Endothelial cell of umbilical vein (primary cell): ENCODE data around the gene FHIP2A. TPM values are rescaled to one million over a fixed set of nuclear protein-coding genes. Genes with fewer than 3 reads are reported as not detected.
A peak's percentile ranks its signal among the peaks of the same experiment; 100 is the strongest.

ENCODE experiments used
- BruUV-seq: library from RNA; stranded (reverse); fragments of 400-500 nt; replicated peaks from 2 replicates; lab custom pipeline; 2021; lab: Mats Ljungman, UMichigan
- CTCF ChIA-PET: fragments of 300-600, 350-600 bp; sonication (Branson Sonifier 250); formaldehyde crosslinking; loops from one replicate; lab custom pipeline; 2021; ENCODE audit warnings: antibody characterized with exemption, inconsistent platforms; lab: Charles Lee
- POLR2A ChIA-PET: fragments of 300-600, 350-600 bp; sonication (Branson Sonifier 250); formaldehyde crosslinking; loops from one replicate; lab custom pipeline; 2021; ENCODE audit warnings: antibody characterized with exemption, inconsistent platforms; lab: Charles Lee
- DNase-seq: peaks from one replicate; pipeline ENCODE4 v3.0.0-alpha.2; 2011; ENCODE audit warnings: low read depth, low spot score
- FAIRE-seq: peaks from 2 replicates; lab custom pipeline; 2011; peaks lifted over from hg19 to GRCh38; lab: Jason Lieb, UNC
- H2AFZ ChIP-seq: 2 replicates; pipeline ENCODE4 v1.6.0; 2012; ENCODE audit warnings: low read depth, low read length, control low read depth, inconsistent platforms
- H3K27ac ChIP-seq: 2 replicates; pipeline ENCODE4 v1.5.1; 2011; ENCODE audit warnings: low read depth, mild to moderate bottlenecking, control low read depth, low read length, moderate library complexity; ENCODE audit not compliant: insufficient read depth
- H3K27me3 ChIP-seq, 2 experiments: 2 replicates each; pipeline versions ENCODE4 v1.6.0 to v1.6.1; 2011; ENCODE audit warnings: low read length in 2 of 2, mixed read lengths in 1 of 2; ENCODE audit not compliant: control insufficient read depth in 2 of 2, insufficient read depth in 2 of 2
- H3K36me3 ChIP-seq, 2 experiments: 2 replicates in 1 of 2; 3 replicates in 1 of 2; pipeline ENCODE4 v1.5.1; 2011; ENCODE audit warnings: low read length in 2 of 2, mild to moderate bottlenecking in 1 of 2, moderate library complexity in 1 of 2; ENCODE audit not compliant: control insufficient read depth in 2 of 2, insufficient read depth in 2 of 2; ENCODE audit errors: extremely low read depth in 1 of 2
- H3K4me1 ChIP-seq: 3 replicates; pipeline ENCODE4 v1.5.1; 2011; ENCODE audit warnings: mild to moderate bottlenecking, low read length; ENCODE audit not compliant: control insufficient read depth, insufficient read depth; ENCODE audit errors: extremely low read depth
- H3K4me2 ChIP-seq: 2 replicates; pipeline ENCODE4 v1.6.1; 2011; ENCODE audit warnings: low read length, control low read depth, mixed read lengths; ENCODE audit not compliant: insufficient read depth
- H3K4me3 ChIP-seq, 3 experiments: fragments of 200-600 bp in 1 of 3; sonication (generic), shearing (Covaris generic) in 1 of 3; replicated peaks in 1 of 3; 2 replicates each; pipeline ENCODE4 v1.5.1; 2011 to 2016; ENCODE audit warnings: control low read depth in 3 of 3, low read length in 3 of 3, mild to moderate bottlenecking in 2 of 3, inconsistent platforms in 1 of 3, low read depth in 1 of 3, moderate library complexity in 1 of 3; ENCODE audit not compliant: insufficient read depth in 1 of 3
- H3K79me2 ChIP-seq: 2 replicates; pipeline ENCODE4 v1.6.0; 2012; ENCODE audit warnings: low read length, inconsistent platforms; ENCODE audit not compliant: control insufficient read depth, insufficient read depth
- H3K9ac ChIP-seq: replicated peaks from 2 replicates; pipeline ENCODE3; 2011; ENCODE audit warnings: low read length, control low read depth; ENCODE audit not compliant: insufficient read depth; ENCODE audit errors: extremely low read depth
- H3K9me1 ChIP-seq: replicated peaks from 3 replicates; pipeline ENCODE4 v1.6.0; 2011; ENCODE audit warnings: mild to moderate bottlenecking, low read length; ENCODE audit not compliant: control insufficient read depth, insufficient read depth; ENCODE audit errors: extremely low read depth
- H3K9me3 ChIP-seq: replicated peaks from 2 replicates; pipeline ENCODE4 v1.5.1; 2012; ENCODE audit warnings: low read length, inconsistent platforms; ENCODE audit not compliant: control insufficient read depth, insufficient read depth
- H4K20me1 ChIP-seq: replicated peaks from 2 replicates; pipeline ENCODE3; 2011; ENCODE audit warnings: mild to moderate bottlenecking, low read length; ENCODE audit not compliant: control insufficient read depth, insufficient read depth; ENCODE audit errors: extremely low read depth
- EZH2 ChIP-seq: IDR thresholded peaks from 2 replicates; pipeline ENCODE4 v1.6.1; 2012; ENCODE audit warnings: borderline replicate concordance, low read depth, mild to moderate bottlenecking, moderate library complexity, low read length, inconsistent platforms; ENCODE audit not compliant: severe bottlenecking
- FOS ChIP-seq: IDR thresholded peaks from 2 replicates; pipeline ENCODE4 v1.6.1; 2011; ENCODE audit warnings: mild to moderate bottlenecking, low read length, moderate library complexity, borderline replicate concordance; ENCODE audit not compliant: insufficient read depth
- GATA2 ChIP-seq: IDR thresholded peaks from 2 replicates; pipeline ENCODE4 v1.7.0; 2011; ENCODE audit warnings: low read depth, mild to moderate bottlenecking, moderate library complexity, mixed read lengths, low read length; ENCODE audit not compliant: insufficient read length, insufficient read depth
- JUN ChIP-seq: IDR thresholded peaks from 2 replicates; pipeline ENCODE4 v1.6.1; 2011; ENCODE audit warnings: borderline replicate concordance, low read depth; ENCODE audit not compliant: insufficient read length, insufficient read depth
- MYC ChIP-seq: IDR thresholded peaks from one replicate; pipeline ENCODE4 v1.6.1; 2011; ENCODE audit warnings: mild to moderate bottlenecking, low read depth, low read length
- POLR2AphosphoS5 ChIP-seq: IDR thresholded peaks from 2 replicates; pipeline ENCODE4 v1.6.1; 2012; ENCODE audit warnings: low read depth, mild to moderate bottlenecking, control low read depth, low read length, moderate library complexity; ENCODE audit not compliant: insufficient read depth
- dilution Hi-C: fragments of 300-500 bp; cut with MboI; formaldehyde crosslinking; loops from one replicate; pipeline ENCODE4 v1.15.0; 2019; ENCODE audit warnings: low sequenced_read_pairs; ENCODE audit not compliant: extremely low pct_ligation_motif_present
- intact Hi-C: fragments of 100-400 bp; cut with micrococcal nuclease; formaldehyde crosslinking; loops from one replicate; pipeline ENCODE4 v1.10.0; 2022
- polyA plus RNA-seq, 4 experiments: library from polyadenylated mRNA; depleted of rRNA in 3 of 4; stranded (reverse) in 3 of 4; unstranded in 1 of 4; fragments of >200 nt; gene quantifications; 2 replicates each; pipeline versions ENCODE4 v1.2.1 to v1.2.3, GENCODE V29; 2011 to 2012; ENCODE audit warnings: missing spikeins in 1 of 4
- total RNA-seq: library from RNA; stranded (reverse); gene quantifications from 2 replicates; pipeline ENCODE4 v1.2.3, GENCODE V29; 2021
- TF ChIP-seq, protein P1 (sequence below), 2 donors: IDR thresholded peaks; 1 replicate in 1 of 2; 2 replicates in 1 of 2; pipeline ENCODE4 v1.5.1; 2011; ENCODE audit warnings: low read length in 2 of 2, mild to moderate bottlenecking in 2 of 2, moderate library complexity in 2 of 2, control low read depth in 1 of 2, inconsistent platforms in 1 of 2, low read depth in 1 of 2; ENCODE audit not compliant: insufficient read depth in 1 of 2; ENCODE audit errors: extremely low read depth in 1 of 2
- TF ChIP-seq, protein P2 (sequence below): IDR thresholded peaks from 2 replicates; pipeline ENCODE4 v1.6.1; 2011; ENCODE audit not compliant: insufficient read depth, insufficient read length

The FHIP2A gene
- total and polyA plus RNA-seq, 2 donors (not counting 3 experiments of a cell fraction or from before 2014, with no cell fraction given): 13.3 to 39.6 TPM

DNA sequence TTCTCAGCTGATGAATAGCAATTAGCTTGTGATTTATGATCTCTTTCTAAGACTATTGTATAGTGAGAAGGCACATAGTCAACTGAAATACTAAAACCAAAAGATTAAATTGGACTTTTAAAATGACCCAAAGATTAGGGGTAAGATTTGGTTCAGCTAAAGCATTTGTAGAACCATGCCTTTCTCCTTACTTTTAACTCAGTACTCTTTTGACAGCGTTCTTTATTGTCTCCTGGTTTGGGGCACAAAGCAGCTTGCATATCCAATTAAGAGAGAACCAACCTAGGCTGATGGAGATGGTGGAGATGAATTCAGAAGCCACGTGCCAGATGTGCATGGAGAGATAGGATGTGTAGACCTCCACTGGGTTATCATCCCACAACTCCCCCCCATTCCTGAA, 45.8 kb downstream of the FHIP2A start:
- peaks cover 0 to 3% of the 10 kb centered on the region in 2 experiments for H3K36me3 ChIP-seq
- no peak overlapping the region for H2AFZ ChIP-seq
- no peaks in the 10 kb centered on the region for H3K27me3 ChIP-seq
- H4K20me1 ChIP-seq: no peaks in the 10 kb centered on the region
- DNase-seq: no peak
- no peak overlapping the region for H3K27ac ChIP-seq
- peaks cover 23% of the 10 kb centered on the region for H3K4me1 ChIP-seq
- dilution Hi-C loops: no loop called here
- no peaks in the 10 kb centered on the region for H3K9me1 ChIP-seq
- H3K4me3 ChIP-seq: no peak overlapping the region
- ChIA-PET CTCF (interaction anchor here (0.9 to 3.7 kb wide), 4 partner anchors 9 to 45 kb away, joined by 3 to 24 read pairs (median 4); partner anchors contain the start of gene FHIP2A), POLR2A (no interaction called here)
- no TSS peak for BruUV-seq
- TF ChIP-seq POLR2AphosphoS5: peak; percentile 13
- TF ChIP-seq MYC: no peak
- no peak overlapping the region for H3K4me2 ChIP-seq
- intact Hi-C loops: no loop called here
- no peak for FAIRE-seq
- H3K9me3 ChIP-seq: no peaks in the 10 kb centered on the region
- no peaks in the 10 kb centered on the region for H3K79me2 ChIP-seq
- no peak overlapping the region for H3K9ac ChIP-seq

DNA sequence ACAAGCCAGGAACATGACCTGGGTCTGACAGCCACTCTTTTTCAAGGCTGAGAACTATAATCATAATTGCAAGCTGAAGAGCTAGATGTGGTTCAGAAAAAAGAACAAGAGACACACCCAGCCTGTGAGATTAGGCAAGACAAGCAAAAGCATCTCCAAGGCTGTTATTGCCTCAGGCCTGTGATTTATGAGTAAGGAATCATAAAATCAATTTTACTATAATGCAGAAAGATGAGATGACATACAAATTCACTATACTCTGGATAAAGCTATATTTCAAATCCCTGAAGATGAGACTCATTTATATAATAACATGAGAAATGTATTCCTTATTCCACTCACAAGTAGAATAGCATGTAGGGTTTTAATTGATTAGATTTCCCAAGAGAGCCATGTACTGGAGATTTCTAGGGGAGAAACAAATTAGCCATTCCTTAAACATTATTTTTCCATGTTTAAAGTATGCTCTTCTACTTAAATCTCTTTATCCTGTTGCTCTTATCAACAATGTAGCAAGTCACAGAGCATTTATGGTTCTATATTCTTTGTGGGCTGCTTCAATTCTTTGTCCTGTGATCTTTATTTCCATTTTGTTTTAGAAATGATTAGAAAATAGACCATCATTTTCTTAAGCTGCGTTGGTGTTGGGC, 47.4 kb downstream of the FHIP2A start:
- intact Hi-C loops (loop anchor here (1.0 kb wide), 2 partner anchors 13 to 69 kb away; partner anchors contain the start of gene TRUB1), dilution Hi-C loops (no loop called here)
- DNase-seq (no peak), FAIRE-seq (no peak)
- no TSS peak for BruUV-seq
- H3K4me3 ChIP-seq: no peak overlapping the region
- ChIA-PET CTCF (interaction anchor here (1.0 to 3.7 kb wide), 6 partner anchors 10 to 398 kb away, joined by 3 to 24 read pairs (median 6); no protein-coding TSS in a partner anchor), POLR2A (no interaction called here)
- H3K27me3 ChIP-seq: no peaks in the 10 kb centered on the region
- H3K79me2 ChIP-seq: no peaks in the 10 kb centered on the region
- H3K27ac ChIP-seq: peak overlapping the region; percentile 79
- no peaks in the 10 kb centered on the region for H3K9me1 ChIP-seq
- peaks cover 0 to 3% of the 10 kb centered on the region in 2 experiments for H3K36me3 ChIP-seq
- no peaks in the 10 kb centered on the region for H4K20me1 ChIP-seq
- peaks cover 23% of the 10 kb centered on the region for H3K4me1 ChIP-seq
- peak overlapping the region; percentile 65 for H3K9ac ChIP-seq
- H3K9me3 ChIP-seq: no peaks in the 10 kb centered on the region
- no peak overlapping the region for H2AFZ ChIP-seq
- TF ChIP-seq FOS (no peak), GATA2 (no peak), EZH2 (no peak), JUN (no peak), MYC (no peak)
- TF ChIP-seq, protein P1, sequence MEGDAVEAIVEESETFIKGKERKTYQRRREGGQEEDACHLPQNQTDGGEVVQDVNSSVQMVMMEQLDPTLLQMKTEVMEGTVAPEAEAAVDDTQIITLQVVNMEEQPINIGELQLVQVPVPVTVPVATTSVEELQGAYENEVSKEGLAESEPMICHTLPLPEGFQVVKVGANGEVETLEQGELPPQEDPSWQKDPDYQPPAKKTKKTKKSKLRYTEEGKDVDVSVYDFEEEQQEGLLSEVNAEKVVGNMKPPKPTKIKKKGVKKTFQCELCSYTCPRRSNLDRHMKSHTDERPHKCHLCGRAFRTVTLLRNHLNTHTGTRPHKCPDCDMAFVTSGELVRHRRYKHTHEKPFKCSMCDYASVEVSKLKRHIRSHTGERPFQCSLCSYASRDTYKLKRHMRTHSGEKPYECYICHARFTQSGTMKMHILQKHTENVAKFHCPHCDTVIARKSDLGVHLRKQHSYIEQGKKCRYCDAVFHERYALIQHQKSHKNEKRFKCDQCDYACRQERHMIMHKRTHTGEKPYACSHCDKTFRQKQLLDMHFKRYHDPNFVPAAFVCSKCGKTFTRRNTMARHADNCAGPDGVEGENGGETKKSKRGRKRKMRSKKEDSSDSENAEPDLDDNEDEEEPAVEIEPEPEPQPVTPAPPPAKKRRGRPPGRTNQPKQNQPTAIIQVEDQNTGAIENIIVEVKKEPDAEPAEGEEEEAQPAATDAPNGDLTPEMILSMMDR (IDR thresholded peaks at IDR 0.05; ENCODE audit: extremely low read depth in 1 of 2, insufficient read depth in 1 of 2, low read depth in 1 of 2, low read length in 2 of 2): no peak
- TF ChIP-seq, protein P2, sequence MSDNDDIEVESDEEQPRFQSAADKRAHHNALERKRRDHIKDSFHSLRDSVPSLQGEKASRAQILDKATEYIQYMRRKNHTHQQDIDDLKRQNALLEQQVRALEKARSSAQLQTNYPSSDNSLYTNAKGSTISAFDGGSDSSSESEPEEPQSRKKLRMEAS: no peak
- peak overlapping the region; percentile 71 for H3K4me2 ChIP-seq
